GM12891 (cell line): Measurements from ENCODE around the gene LRRC36.
A peak's percentile ranks its signal among the peaks of the same experiment; 100 is the strongest.

Source experiments
- DNase-seq: peaks from one replicate; pipeline ENCODE4 v3.0.0; 2011; ENCODE audit warnings: low spot score; ENCODE audit not compliant: insufficient read length
- FAIRE-seq: peaks from 2 replicates; lab custom pipeline; 2011; peaks lifted over from hg19 to GRCh38; lab: Jason Lieb, UNC
- PAX5 ChIP-seq: IDR thresholded peaks from 2 replicates; pipeline ENCODE4 v1.6.1; 2011; ENCODE audit warnings: low read length, moderate library complexity, mild to moderate bottlenecking; ENCODE audit not compliant: insufficient read depth, severe bottlenecking
- POLR2A ChIP-seq: IDR thresholded peaks from 2 replicates; pipeline ENCODE4 v1.6.1; 2011; ENCODE audit warnings: low read depth, low read length, control low read depth
- POLR2AphosphoS5 ChIP-seq: IDR thresholded peaks from 2 replicates; pipeline ENCODE4 v1.6.1; 2011; ENCODE audit warnings: low read depth, low read length, control low read depth
- POU2F2 ChIP-seq: IDR thresholded peaks from 2 replicates; pipeline ENCODE4 v1.6.1; 2011; ENCODE audit warnings: low read depth, mild to moderate bottlenecking, control low read depth, low read length, moderate library complexity
- SPI1 ChIP-seq: IDR thresholded peaks from 2 replicates; pipeline ENCODE4 v1.6.1; 2011; ENCODE audit warnings: low read depth, low read length, control low read depth
- TAF1 ChIP-seq: IDR thresholded peaks from 2 replicates; pipeline ENCODE4 v1.6.1; 2011; ENCODE audit warnings: low read depth, low read length, control low read depth

Gene LRRC36

DNA sequence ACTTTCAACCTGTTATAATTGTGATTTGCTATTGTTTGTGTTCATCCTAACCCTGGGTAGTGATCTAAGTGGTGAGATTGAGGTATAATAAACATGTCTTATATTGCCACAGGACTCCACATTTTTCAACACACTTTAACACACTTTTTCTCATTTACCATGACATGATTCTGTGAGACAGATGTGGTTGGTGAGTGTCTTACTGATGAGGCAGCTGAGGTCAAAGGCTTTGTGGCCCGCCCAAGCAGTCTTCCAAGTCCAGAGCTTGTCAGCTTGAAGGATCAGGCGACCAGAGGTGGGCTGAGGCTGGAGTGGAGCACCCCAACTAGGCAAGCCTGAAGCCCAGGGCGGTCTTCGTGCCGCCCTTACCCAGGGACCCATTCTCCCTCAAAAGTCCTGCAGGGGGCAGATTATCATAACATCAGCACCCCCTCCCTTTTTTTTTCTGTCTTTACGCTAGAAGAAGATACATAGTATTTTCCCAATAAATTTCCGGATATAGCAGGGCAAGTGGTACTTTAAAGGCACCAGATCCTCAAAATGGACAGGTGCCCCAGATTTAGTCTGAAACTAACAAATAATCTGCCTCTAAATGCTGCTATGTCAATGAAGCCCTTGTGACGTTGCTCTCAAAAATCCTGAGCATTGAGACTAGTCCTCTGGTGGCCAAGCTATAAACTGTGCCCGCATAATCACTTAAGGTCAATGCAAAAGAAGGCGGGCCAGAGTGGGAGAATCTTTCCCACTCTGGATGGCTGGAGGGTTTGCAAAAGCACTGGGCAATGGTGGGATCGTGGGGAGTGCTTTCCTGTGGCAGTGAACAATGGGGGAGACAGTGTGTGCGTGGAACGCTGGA, 21.2 kb upstream of the LRRC36 start:
- TF ChIP-seq POU2F2: no peak
- TF ChIP-seq POLR2A: no peak
- TF ChIP-seq TAF1: no peak
- no peak for TF ChIP-seq SPI1
- TF ChIP-seq PAX5: no peak
- no peak for TF ChIP-seq POLR2AphosphoS5
- FAIRE-seq (no peak), DNase-seq (no peak)

DNA sequence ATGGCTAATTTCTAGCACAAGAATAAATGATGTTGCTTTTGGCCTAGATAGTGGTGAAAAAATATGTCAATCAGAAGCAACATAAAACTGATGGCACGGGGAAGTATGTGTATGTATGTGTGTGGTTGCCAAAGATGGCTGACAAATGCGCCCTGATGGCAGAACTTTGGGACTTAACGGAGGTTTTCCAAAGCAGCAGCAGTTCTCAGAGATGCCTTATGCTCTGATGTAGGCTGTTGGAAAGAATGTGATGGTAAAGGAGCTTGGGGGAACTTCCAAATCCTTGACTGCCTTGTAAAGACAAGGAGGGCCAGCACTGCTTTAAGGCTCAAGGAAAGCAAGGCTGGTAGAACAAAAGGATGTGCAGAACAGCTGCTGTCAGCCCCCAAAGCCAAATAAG, 16.1 kb upstream of the LRRC36 start:
- DNase-seq: no peak
- no peak for TF ChIP-seq POLR2AphosphoS5
- TF ChIP-seq SPI1: no peak
- TF ChIP-seq TAF1: no peak
- FAIRE-seq: no peak

DNA sequence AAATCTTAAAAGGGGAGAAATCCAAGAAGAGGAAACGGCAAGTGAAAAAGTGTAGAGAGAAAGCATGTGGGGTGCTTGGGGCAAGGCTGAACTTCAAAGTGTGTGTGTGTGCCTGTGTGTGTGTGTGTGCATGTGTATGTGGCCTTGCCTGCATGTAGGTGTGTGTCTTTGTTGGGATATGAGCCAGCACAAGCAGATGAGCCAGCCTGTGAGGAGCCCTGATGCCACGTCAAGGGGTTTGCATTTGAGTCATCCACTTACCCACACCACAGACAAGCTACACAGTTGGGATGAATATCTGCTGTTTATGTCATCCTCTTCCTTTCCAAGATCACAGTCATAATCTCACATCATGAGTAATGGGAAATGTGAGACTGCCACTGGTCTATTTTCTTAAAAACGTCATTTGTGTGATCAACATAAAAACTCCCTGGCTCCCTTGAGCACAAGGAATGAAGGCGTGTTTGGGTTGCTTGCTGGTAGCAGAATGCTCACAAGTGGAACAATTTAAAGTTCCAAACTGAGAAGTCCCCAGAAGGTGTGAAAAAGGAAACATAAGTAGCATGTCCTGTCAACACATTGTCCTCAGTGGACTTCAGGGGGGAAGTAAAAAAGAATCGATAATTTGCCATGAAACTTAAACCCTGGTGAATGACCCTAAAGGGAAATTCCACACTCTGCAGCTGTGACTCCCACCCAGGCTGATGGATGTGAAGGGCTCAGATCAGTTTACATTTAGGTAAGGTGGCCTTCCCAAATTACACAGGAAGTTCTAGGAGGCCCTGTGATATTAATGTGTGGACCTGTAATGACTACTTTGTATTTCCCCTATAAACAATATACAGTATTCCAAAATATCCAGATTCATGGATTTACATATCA, 14.8 kb upstream of the LRRC36 start:
- no peak for DNase-seq

DNA sequence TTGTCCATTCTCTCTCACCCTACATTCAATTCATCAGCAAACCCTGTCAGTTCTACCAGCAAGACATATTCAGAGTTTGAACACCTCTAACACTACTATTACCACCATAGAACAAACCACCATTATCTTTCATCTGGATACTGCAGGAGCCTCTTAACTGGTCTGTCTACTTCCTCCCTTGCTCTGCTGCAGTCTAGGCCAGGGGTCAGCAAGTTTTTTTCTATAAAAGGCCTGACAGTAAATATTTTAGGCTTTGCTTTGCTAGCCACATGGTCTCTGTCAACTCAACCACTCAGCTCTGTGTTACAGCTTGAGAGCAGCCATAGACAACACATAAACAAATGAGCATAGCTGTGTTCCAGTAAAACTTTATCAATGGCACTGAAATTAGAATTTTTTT, 13.9 kb upstream of the LRRC36 start:
- FAIRE-seq: no peak
- DNase-seq: no peak
- TF ChIP-seq POU2F2 (no peak), POLR2A (no peak), PAX5 (no peak), POLR2AphosphoS5 (no peak), SPI1 (no peak), TAF1 (no peak)

More for the DNA sequence above, 14.8 kb upstream of the LRRC36 start:
- peak; percentile 25; the same call in 1 of the 2 replicates for TF ChIP-seq SPI1
- TF ChIP-seq POLR2AphosphoS5: no peak
- TF ChIP-seq PAX5: no peak
- peak; percentile 13; the same call in 1 of the 2 replicates for TF ChIP-seq POLR2A
- TF ChIP-seq POU2F2: no peak
- FAIRE-seq: peak; percentile 95

DNA sequence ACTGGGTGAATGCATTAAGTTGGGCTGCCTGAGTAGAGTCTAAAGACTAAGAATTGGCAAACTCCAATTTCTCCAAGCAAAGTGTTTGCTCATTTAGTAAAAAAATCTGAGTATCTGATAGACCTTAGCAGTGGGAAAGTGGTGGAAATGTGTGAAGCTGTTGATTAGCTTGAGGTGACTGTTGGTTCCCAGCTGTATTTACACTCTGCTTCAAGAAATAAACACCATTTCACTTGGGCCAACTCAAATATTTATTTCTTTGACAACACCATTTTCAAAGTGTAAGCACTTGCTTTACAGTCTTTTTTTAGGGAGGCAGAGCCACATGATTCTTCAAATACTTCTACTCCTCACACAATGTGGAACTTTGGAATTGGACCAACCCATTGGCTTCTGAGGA, 8.8 kb upstream of the LRRC36 start:
- TF ChIP-seq SPI1 (no peak), POU2F2 (no peak), POLR2AphosphoS5 (no peak), TAF1 (no peak), PAX5 (no peak), POLR2A (no peak)
- DNase-seq (no peak), FAIRE-seq (no peak)

DNA sequence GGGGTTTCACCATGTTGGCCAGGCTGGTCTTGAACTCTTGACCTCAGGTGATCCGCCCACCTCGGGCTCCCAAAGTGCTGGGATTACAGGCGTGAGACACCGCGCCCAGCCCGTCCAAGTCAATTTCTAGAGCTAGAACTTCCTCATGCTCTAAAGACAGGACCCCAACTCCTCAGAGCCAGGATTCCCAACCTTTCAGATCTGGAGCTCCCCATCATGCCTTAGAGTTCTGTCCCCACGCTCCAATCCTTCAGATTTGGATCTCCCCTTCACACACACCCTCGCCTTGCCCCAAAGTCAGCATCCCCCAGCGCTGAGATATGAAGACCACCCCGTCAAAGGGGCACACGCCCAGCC, 522 bp upstream of the LRRC36 start:
- DNase-seq (no peak), FAIRE-seq (no peak)
- no peak for TF ChIP-seq POLR2A
- no peak for TF ChIP-seq POU2F2
- no peak for TF ChIP-seq POLR2AphosphoS5
- no peak for TF ChIP-seq TAF1
- TF ChIP-seq PAX5: no peak
- TF ChIP-seq SPI1: no peak

DNA sequence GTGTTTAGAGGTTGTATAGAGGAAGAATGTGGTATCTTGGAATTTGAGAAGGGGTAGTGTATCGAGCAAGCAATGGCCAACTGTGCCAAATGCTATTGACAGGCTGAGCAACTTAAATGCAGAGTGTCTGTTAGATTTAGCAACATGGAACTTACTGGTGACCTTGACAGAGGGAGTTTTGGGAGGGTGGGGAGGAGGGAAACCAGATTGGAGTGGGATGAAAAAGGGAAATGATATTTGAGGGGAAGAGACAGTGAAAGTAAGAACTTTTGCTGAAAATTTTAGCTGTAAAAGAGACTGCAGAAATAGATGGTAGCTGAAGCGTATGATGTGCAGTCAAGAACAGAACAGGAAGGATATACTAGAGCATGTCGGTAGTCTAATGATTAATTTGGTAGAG, 1.1 kb downstream of the LRRC36 start:
- TF ChIP-seq POU2F2: no peak
- peak; percentile 24; the same call in 1 of the 2 replicates for TF ChIP-seq SPI1
- FAIRE-seq (peak; percentile 59), DNase-seq (no peak)

DNA sequence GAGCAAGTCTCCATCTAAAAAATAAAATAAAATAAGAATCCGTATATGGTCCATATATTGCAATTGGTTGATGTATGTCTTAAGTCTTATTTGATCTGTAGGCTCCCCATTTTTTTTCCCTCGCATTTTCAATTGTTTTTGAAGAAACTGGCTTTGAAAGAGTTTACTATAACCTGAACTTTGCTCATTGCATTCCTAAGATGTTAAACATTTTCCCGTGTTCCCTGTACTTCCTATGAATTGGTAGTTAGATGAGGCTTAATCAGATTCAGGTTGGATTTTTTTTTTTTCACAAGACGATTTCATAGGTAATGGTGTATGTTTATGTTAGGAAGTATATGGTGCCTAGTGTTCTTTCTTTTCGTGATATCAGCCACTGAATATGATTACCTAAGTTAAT, 3.3 kb downstream of the LRRC36 start:
- no peak for FAIRE-seq
- TF ChIP-seq TAF1: no peak
- no peak for TF ChIP-seq SPI1
- TF ChIP-seq POU2F2: no peak
- no peak for TF ChIP-seq POLR2AphosphoS5
- TF ChIP-seq PAX5: no peak
- no peak for TF ChIP-seq POLR2A

DNA sequence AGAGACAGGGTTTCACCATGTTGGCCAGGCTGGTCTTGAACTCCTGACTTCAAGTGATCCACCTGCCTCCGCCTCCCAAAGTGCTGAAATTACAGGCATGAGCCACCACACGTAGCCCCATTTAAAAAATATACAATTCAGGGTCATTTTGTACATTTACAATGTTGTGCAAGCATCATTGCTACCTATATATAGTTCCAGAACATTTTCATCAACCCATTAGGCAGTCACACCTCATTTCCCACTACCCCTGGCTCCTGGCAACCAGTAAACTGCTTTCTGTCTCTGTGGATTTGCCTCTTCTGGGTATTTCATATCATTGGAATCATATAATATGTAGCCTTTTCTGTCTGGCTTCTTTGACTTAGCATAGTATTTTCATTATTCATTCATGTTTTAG, 6.7 kb downstream of the LRRC36 start:
- TF ChIP-seq POLR2AphosphoS5: no peak
- TF ChIP-seq POU2F2: no peak
- no peak for TF ChIP-seq SPI1
- no peak for TF ChIP-seq PAX5
- no peak for TF ChIP-seq TAF1
- TF ChIP-seq POLR2A: no peak
- FAIRE-seq (no peak), DNase-seq (no peak)

More for the DNA sequence above, 3.3 kb downstream of the LRRC36 start:
- DNase-seq: no peak

DNA sequence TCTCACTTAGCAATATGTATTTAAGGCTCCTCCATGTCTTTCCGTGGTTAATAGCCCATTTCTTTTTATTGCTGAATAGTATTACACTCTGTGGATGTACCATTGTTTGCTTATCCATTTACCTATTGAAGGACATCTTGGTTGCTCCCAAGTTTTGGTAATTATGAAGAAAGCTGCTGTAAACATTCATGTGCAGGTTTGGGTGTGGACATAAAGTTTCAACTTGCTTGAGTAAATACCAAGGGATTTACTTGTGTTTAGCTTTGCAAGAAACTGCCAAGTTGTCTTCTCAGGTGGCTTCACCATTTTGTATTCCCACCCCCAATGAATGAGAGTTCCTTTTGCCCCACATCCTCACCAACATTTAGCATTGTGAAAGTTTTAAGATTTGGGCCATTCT, 9.5 kb downstream of the LRRC36 start:
- DNase-seq (no peak), FAIRE-seq (no peak)
- TF ChIP-seq TAF1 (no peak), POLR2A (no peak), PAX5 (no peak), SPI1 (no peak), POU2F2 (no peak), POLR2AphosphoS5 (no peak)
